GM21447 (cell line): Measurements from ENCODE around the gene ZAP70.

Source experiments
- ATAC-seq: cut with Tn5 transposase; IDR thresholded peaks from one replicate; pipeline ENCODE4 v1.9.1; 2021; ENCODE audit not compliant: unreplicated experiment

ZAP70 gene

GRCh38 chr2:97775074-97775473 lies 61.7 kb downstream of the ZAP70 start:
- no peak for ATAC-seq

GRCh38 chr2:97779141-97779540 lies 65.8 kb downstream of the ZAP70 start:
- no peak for ATAC-seq

- ATAC-seq = no peak
These were observed 68.6 kb downstream of the ZAP70 start for GRCh38 chr2:97781981-97782380.

GRCh38 chr2:97784953-97785352 lies 71.6 kb downstream of the ZAP70 start:
- ATAC-seq = no peak

DNA sequence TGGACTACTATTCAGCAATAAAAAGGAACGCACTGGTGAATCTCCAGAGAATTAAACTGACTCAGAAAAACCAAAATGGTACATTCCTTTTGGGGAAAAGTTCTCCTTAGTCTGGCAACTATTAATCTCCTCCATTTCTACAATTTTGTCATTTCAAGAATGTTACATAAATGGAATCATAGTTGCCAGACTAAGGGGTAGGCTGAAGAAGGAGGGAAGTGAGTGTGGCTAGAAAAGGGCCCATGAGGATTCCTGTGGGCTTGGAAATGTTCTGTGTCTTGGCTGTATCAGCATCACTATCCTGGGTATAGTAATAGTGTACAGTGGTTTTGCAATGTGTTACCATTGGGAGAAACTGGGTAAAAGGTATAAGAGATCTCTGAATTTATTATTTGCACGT lies 72.4 kb downstream of the ZAP70 start:
- ATAC-seq = no peak

- no peak for ATAC-seq
These were observed 75.7 kb downstream of the ZAP70 start for GRCh38 chr2:97788986-97789644.
